IPS-18a (cell line): ENCODE data around the gene RGS3.

ENCODE experiments used
- H3K27ac ChIP-seq: one replicate; pipeline ENCODE4 v1.5.1; 2013; ENCODE audit warnings: low read length
- H3K27me3 ChIP-seq: one replicate; pipeline ENCODE4 v1.6.1; 2013; ENCODE audit warnings: mild to moderate bottlenecking, low read length; ENCODE audit not compliant: control insufficient read depth, insufficient read depth
- H3K36me3 ChIP-seq: one replicate; pipeline ENCODE4 v1.6.1; 2013; ENCODE audit warnings: low read depth, low read length; ENCODE audit not compliant: control insufficient read depth
- H3K4me1 ChIP-seq: one replicate; pipeline ENCODE4 v1.6.1; 2013; ENCODE audit warnings: low read depth, low read length; ENCODE audit not compliant: control insufficient read depth
- H3K4me3 ChIP-seq: one replicate; pipeline ENCODE4 v1.5.1; 2013; ENCODE audit warnings: low read length
- H3K9ac ChIP-seq: one replicate; pipeline ENCODE4 v1.6.1; 2013; ENCODE audit warnings: mild to moderate bottlenecking, low read length, moderate library complexity
- H3K9me3 ChIP-seq: one replicate; pipeline ENCODE4 v1.6.1; 2013; ENCODE audit warnings: low read depth, low read length; ENCODE audit not compliant: control insufficient read depth

The RGS3 gene

DNA sequence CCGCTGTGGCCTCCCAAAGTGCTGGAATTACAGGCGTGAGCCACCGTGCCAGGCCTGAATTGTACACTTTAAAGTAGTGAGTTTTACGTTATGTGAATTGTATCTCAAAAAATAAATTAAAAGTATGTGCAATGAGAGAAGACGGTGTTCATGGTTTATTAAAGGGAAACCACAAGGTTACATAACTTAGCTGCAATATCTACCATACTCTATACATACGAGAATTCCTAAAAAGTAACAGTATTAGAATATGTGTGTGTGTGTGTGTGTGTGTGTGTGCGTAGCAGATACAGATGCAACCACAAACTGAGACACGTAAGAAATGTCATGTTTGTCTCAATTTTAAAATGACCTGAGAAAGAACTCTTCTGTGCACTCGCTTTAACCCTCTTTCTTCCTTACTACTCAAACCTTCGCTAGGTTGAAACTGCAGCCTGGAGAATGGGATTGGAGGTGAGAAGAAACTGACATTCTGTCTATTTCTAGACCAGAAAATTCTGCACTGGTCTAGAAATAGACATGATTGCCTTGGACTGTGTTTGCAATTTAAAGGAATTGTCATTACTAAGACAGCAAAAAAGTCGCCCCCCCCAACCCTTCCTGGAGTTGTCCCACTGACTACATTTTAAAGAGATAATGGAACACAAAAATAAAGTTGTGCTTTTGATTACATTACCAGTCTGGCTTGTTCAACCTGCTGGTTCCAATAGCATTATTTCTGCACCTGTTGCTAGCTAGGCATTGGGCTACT, 167.0 kb downstream of the RGS3 start:
- H3K27ac ChIP-seq: no peak overlapping the region
- H3K27me3 ChIP-seq: peaks cover 12% of the 10 kb centered on the region
- no peaks in the 10 kb centered on the region for H3K36me3 ChIP-seq
- H3K9me3 ChIP-seq: no peaks in the 10 kb centered on the region
- no peak overlapping the region for H3K9ac ChIP-seq
- H3K4me3 ChIP-seq: no peak overlapping the region
- H3K4me1 ChIP-seq: peaks cover 11% of the 10 kb centered on the region

DNA sequence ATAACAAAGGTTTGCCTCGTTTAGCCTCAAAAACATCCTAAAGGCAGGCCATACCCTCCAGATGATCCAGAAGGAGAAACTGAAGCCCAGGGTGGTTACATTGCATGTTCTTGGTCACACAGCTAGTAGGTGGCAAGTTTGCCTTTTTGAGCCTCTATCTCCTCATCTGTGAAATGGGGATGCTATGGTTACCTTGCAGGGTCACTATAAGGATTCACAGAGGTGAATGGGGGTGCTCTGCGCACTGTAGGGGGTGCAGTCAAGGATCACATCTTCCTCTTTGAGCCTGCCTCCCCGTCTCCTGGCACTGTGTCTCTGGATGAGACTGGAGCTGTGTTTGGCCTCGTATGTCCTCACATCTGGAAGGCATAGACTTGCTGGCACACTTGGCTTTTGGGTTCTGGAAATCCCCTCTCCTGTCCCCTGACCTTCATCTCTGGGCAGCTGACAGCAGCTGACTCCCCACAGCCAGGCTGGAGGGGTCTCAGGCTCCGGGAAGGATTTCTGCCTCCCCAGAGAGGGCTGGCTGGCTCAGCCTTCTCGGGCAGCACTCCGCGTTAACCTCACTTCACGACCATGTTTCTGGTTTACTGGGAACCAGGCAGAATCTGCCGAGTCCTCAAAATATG, 167.7 kb downstream of the RGS3 start:
- Histone ChIP-seq H3K36me3 (no peaks in the 10 kb centered on the region), H3K27ac (no peak overlapping the region), H3K27me3 (peaks cover 19% of the 10 kb centered on the region), H3K9ac (no peak overlapping the region), H3K4me1 (peaks cover 11% of the 10 kb centered on the region), H3K9me3 (no peaks in the 10 kb centered on the region), H3K4me3 (no peak overlapping the region)

DNA sequence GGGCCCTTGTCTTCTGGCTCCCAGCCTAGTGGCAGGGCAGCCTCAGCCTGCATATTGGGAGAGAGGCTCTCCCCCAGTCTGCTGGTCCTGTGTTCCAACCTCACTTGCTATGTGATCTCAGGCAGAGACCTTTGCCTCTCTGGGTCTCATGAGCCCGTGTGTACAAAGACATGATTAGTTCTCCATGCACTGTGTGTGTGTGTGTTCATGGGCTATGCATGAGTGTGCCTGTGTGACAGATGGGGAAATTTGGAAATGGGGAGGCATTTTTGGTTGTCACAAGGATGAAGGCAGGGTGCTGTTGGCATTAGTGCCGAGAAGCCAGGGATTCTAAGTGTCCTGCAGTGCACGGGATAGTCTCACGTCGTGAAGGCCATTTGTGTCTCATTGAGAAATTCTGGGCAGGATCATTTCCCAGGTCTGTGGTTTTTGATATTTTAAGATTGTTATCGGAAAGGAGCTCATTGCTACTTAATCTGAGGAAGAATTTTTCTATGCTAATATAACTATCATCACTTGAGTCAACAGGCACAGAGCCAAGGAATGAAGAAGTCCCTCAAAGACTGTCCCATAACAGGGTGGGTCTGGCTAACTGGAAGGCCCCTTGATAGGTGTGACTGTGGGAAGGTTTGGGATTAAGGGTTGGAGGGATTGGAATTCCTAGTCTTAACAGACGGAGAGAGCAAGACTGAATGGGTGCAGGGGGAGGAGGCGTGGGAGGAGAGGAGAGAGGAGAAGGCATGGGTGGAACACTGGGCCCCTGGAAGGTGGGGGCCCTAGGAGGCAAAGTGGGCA, 168.5 kb downstream of the RGS3 start:
- Histone ChIP-seq H3K36me3 (no peaks in the 10 kb centered on the region), H3K9ac (no peak overlapping the region), H3K4me1 (peaks cover 11% of the 10 kb centered on the region), H3K27me3 (peaks cover 23% of the 10 kb centered on the region), H3K4me3 (no peak overlapping the region), H3K27ac (no peak overlapping the region), H3K9me3 (no peaks in the 10 kb centered on the region)

DNA sequence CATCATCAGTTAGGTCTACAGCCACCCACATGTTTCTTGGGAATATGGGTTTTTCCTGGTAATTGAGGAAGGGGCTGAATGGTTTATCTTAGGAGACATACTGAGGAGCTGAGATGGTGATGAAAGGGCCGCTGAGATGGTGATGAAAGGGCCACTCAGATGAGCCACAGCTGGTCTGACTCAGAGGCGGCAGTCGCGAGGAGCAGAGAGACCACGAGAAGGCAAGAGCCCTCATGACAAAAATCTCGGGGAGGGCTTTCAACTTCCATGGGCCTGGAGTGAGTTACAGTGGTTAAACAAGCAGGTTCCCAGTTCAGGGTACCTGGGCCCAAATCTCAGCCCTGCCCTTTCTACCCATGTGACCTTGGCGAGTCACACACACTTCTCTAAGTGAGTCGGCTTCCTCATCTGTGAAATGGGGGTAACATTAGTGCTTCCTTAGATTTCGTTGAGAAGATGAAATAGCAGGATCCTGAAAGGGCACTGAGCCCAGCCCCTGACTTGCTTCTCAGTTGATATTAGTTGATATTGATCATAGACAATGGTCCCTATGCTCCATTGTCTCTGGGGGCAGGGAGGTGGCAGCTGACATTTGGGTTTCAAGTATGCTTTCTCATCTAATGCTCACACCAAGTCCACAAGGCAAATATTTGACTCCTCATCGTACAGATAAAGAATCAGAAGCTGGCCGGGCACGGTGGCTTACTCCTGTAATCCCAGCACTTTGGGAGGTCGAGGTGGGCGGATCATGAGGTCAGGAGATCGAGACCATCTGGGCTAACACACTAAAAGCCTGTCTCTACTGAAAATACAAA, 169.5 kb downstream of the RGS3 start:
- H3K4me1 ChIP-seq: peaks cover 8% of the 10 kb centered on the region
- H3K4me3 ChIP-seq: no peak overlapping the region
- no peak overlapping the region for H3K27ac ChIP-seq
- no peaks in the 10 kb centered on the region for H3K9me3 ChIP-seq
- H3K9ac ChIP-seq: no peak overlapping the region
- H3K36me3 ChIP-seq: no peaks in the 10 kb centered on the region
- peaks cover 19% of the 10 kb centered on the region for H3K27me3 ChIP-seq

DNA sequence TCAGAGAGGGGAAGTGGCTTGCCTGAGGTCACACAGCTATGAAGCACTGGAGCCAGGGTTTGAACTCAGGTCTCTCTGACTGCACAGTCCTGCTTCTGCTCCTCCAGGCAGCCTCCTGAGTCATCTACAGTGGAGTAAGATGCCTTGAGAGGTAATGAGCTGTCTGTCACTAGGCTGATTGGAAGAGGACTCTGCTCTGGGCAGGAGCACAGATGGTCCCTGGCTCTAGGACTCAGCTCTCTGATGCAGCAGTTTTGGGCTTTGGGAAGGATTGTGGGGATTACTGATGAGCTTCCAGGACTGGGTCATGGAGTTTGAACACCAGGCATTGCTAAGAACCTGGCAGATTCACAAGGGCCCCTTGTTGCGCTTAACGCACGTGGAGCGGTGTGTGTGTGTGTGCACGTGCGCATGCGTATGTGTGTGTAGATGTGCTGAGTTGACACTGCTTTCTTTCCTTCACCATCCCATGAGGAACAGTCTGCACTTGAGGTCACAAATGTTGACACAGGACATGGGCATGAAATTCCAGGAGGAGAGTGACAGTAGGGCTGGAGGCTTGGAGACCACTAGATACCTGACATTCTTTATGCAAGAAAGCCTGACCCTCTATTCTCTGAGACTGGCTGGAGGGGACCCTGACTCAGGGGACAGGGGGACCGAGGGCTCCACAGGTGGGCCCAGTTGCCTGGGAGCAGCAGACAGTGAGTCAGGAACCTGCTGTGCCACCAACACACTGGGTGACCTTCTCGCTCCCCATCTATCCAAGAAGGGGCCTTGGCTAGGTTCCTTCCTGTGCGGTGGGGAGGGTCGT, 170.5 kb downstream of the RGS3 start:
- H3K36me3 ChIP-seq: no peaks in the 10 kb centered on the region
- peaks cover 26% of the 10 kb centered on the region for H3K27me3 ChIP-seq
- H3K27ac ChIP-seq: no peak overlapping the region
- H3K4me1 ChIP-seq: peaks cover 8% of the 10 kb centered on the region
- H3K9me3 ChIP-seq: no peaks in the 10 kb centered on the region
- no peak overlapping the region for H3K4me3 ChIP-seq
- no peak overlapping the region for H3K9ac ChIP-seq

DNA sequence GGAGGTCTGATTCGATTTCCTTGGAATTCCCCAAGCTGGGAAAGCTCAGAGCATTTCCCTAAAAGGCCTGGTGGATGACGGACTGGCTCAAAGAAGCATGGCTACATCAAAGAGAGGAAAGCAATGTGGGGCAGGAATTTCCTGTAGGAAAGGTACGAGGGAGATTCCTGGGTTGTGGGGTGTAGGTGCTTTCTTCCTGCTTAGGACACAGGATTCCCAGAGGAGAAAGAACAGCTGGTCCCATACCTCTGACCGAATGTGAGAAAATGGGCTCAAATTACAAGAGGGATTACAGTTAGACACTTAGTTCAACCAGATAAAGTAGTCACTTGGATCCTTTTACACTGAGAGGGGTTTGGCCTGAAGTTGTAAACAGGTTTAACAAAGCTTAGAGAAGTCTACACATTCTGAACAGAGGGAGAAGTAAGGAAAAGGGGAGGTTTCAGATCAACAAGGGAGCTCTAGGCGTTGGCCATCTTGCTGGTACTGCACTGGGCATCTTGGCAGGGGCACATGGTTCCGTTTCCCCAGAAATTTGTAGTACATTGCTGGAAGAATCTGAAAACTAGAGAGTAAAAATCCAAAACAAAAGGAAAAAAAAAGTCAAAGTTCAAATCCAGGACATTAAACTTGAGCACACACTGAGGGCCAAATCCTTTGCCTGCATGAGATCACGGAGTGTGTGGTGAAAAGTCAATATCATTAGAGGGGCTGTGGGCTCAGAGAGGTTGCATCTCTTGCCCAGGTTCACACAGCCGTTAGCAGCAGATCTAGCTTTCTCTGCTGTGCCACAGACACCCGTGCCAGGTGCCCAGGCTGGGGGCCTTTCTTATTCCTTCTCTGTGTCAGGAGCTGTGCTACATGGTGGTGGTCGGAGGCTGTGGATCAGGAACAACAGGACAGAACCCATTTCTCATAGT, 171.3 kb downstream of the RGS3 start:
- no peak overlapping the region for H3K4me3 ChIP-seq
- H3K27ac ChIP-seq: no peak overlapping the region
- H3K36me3 ChIP-seq: no peaks in the 10 kb centered on the region
- H3K4me1 ChIP-seq: peaks cover 8% of the 10 kb centered on the region
- H3K9me3 ChIP-seq: no peaks in the 10 kb centered on the region
- peaks cover 34% of the 10 kb centered on the region for H3K27me3 ChIP-seq
- no peak overlapping the region for H3K9ac ChIP-seq

DNA sequence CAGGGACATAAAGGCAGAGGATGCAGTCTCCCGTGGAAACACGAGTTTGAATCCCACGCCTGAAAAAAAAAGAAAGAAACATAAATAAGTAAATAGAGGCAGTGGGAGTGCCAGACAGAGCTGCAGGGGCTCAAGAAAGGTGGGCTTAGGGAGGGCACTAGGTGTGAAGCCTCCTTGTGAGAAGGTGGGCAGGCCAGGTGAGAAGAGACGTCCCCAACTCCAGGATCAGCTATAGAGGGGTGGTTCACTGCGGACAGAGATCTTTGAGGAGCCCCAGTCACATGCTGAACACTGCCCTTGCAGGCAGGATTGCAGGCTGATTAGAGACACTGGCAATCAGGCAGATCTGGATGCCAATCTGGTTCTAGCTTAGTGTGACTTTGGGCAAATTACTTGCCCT, 172.1 kb downstream of the RGS3 start:
- Histone ChIP-seq H3K9me3 (no peaks in the 10 kb centered on the region), H3K36me3 (no peaks in the 10 kb centered on the region), H3K4me1 (peaks cover 8% of the 10 kb centered on the region), H3K27me3 (peaks cover 41% of the 10 kb centered on the region), H3K9ac (no peak overlapping the region), H3K4me3 (no peak overlapping the region), H3K27ac (no peak overlapping the region)

DNA sequence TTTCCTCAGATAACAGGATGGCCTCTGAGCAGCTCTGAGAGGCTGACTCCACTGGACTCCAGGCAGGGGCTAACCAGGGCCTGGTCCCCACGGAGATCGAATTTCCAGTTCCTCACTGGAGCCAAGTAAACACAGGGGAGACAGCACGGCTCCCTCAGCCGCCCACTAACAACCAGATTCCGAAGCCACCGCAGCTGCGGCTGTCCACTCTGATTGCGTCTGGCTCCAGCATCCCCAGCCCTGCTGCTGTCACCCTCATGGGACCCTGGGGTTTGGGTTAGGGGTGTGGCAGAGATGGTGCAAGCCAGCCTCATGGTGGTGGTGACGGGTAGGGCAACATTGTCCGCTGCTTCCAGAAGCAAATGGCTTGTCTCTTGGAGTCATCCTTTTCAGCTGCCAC, 172.6 kb downstream of the RGS3 start:
- Histone ChIP-seq H3K4me3 (no peak overlapping the region), H3K27me3 (peaks cover 47% of the 10 kb centered on the region), H3K36me3 (no peaks in the 10 kb centered on the region), H3K27ac (no peak overlapping the region), H3K9ac (no peak overlapping the region), H3K4me1 (peaks cover 8% of the 10 kb centered on the region), H3K9me3 (no peaks in the 10 kb centered on the region)

DNA sequence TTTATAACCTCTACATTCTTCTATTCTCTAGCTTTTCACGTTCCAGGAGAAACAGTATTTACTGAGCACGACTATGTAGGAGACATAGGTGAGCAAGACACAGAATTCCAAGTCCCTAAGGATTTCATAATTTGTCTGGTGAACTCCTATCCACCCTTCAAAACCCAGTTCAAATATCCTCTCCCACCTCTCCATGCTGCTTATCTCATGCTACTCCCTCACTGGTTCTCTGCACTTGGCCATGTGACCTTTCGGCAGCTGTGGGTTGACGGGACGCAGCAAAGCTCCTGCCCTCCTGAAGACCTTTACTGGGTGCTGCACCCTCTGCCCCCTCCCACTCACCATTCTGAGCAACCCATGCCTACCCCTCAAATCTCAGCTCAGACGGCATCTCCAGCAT, 173.2 kb downstream of the RGS3 start:
- H3K27me3 ChIP-seq: peaks cover 52% of the 10 kb centered on the region
- no peak overlapping the region for H3K4me3 ChIP-seq
- H3K9me3 ChIP-seq: no peaks in the 10 kb centered on the region
- peaks cover 8% of the 10 kb centered on the region for H3K4me1 ChIP-seq
- H3K27ac ChIP-seq: no peak overlapping the region
- no peaks in the 10 kb centered on the region for H3K36me3 ChIP-seq
- no peak overlapping the region for H3K9ac ChIP-seq

DNA sequence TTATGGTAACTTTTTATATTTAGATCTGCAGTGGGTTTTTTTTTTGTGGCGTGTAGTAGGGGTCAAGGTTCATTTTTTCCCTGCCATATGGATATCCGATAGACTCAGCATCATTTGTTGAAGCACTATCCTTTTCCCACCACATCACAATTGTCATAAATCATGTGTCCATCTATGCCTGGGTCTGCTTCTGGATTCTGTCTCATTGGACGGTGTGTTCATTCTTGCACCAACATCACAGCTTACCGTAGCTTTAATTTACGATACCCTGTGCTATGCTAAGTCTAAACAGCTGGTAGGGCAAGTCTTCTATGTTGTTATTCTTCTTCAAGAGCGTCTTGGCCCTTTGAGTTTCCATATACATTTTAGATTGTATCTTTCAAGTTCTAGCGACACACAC, 175.0 kb downstream of the RGS3 start:
- H3K27me3 ChIP-seq: peaks cover 70% of the 10 kb centered on the region
- no peak overlapping the region for H3K9ac ChIP-seq
- peaks cover 8% of the 10 kb centered on the region for H3K4me1 ChIP-seq
- no peaks in the 10 kb centered on the region for H3K36me3 ChIP-seq
- no peak overlapping the region for H3K27ac ChIP-seq
- H3K4me3 ChIP-seq: no peak overlapping the region
- no peaks in the 10 kb centered on the region for H3K9me3 ChIP-seq
